GM18519 (cell line): Measurements from ENCODE around the gene ARHGAP28.
"Not testable (repeated sequence)": the region's sequence is repeated elsewhere in the genome, so short reads cannot be mapped to it uniquely, and the experiment has no call there.

ENCODE experiments used
- ATAC-seq: cut with Tn5 transposase; IDR thresholded peaks from one replicate; pipeline ENCODE4 v1.9.1; 2021; ENCODE audit warnings: mild to moderate bottlenecking, moderate library complexity; ENCODE audit not compliant: unreplicated experiment, low FRiP score

ARHGAP28 gene

DNA sequence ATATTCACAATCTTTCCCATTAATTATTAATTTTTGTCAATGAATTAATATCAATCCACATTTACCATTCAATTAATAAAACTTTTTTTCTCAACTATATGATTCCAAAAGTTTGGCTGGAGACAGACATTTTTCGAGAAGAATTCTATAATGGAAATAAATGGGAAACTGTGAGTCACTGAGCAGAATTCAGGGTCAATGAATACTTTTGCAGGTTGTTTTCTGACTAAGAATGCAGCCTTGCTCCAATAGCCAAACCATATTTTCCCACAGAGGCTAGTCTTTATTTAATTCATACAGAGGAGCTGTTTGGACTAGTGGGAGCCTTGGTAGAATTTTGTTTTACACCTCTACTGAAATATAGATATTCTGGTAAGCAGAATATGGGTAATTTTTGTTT lies 82.3 kb downstream of the ARHGAP28 start:
- ATAC-seq, result no peak

DNA sequence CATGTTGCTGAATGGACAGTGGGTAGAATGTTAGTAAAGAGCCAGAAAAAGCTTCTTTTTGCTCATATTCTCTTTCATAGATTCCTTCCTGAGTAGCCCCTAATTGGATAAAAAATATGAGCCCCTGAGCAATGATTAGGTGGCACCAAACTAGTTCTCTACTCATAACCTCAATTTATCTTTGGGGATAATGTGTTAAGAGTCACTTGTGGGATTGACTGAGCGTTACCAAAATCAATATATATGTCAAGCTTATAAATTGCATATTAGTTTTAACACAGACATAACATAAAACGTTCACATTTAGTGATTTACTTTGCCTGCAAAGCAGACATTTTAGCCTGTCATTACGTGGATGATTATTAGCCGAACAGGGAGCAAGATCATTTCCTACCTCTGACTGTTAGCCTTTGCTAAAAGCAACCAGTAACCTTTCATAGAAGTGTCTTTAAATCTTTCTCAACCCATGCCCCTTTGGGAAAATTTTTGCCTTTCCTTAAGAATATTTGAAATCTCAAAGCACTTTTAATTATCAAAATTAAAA lies 85.4 kb downstream of the ARHGAP28 start:
- ATAC-seq, result no peak

DNA sequence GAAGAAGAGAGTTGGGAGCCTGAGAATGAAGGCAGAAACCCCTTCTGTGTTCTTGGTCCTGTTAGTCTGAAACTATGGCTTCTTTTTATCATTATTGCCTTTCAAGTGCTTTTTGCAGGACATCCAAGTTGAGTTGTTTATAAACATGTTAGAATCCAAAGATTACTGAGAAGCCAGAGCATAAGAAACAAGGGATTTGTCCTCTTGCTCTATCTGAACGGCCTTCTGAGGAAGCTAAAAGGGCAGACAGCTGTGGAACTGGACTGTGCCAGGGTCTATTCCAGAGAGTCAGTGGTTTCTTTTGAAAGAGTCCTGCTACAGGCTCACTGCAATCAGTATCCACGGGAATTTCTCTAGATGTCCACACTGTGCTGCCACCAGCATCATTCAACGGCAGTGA lies 86.6 kb downstream of the ARHGAP28 start:
- ATAC-seq, result no peak

DNA sequence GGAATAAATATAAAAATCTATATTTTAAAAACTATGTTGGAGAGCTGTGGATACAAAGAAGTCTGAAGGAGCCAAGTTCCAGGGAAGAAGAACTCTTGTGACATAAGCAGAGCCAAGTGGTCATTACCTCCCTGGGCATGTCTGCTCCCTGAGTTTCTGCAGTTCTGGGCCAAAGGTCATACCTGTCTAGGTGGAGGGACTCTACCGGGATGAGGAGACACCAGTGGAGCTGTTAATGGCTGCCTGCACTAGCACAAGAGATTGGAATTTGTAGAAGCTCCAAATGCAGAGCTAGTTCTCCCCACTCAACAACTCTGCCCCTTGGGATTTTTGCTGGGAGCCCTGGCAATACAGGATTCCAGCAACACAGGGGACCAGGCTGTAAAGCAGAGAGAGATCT lies 89.8 kb downstream of the ARHGAP28 start:
- no peak for ATAC-seq

DNA sequence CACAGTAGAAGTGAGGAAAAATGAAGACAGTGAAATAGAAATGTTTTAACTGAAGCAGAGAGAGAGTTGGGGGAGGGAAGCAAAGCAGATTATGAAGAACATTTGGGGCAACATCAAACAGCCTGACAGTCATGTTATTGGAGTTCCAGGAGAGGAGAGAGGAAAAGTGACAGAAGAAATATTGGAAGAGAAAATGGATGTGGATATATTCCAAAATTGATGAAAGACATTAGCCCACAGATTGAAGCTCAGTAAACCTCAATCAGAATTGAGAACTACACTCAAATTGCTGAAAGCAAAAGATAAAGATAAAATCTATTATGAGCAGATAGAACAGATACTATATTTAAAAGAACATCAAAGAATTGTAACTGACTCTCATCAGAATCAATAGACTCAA lies 90.8 kb downstream of the ARHGAP28 start:
- no peak for ATAC-seq

DNA sequence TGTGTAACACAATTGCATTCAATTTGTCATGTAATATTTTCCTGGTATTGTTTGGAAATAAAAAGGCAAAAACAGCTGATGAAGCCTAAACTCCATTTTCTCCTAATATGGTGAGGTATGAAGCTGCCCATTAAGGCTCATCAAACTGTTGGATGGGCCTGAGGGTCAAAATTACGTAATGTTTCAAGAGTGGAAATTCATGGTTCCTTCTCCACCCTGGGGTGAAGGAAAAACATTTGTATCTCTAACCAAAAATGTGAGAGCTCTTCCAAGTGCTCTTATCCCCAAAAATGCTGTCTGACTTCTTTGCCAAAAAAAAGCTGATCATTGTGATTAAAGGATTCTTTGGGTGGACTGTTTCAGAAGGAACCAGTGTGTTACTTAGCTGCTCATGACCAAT lies 91.8 kb downstream of the ARHGAP28 start:
- ATAC-seq, result no peak

DNA sequence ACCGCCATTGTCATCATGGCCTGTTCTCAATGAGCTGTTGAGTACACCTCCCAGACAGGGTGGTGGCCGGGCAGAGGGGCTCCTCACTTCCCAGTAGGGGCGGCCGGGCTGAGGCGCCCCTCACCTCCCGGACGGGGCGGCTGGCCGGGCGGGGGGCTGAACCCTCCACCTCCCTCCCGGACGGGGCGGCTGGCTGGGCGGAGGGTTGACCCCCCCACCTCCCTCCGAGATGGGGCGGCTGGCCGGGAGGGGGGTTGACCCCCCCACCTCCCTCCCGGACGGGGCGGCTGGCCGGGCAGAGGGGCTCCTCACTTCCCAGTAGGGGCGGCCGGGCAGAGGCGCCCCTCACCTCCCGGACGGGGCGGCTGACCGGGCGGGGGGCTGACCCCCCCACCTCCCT lies 97.6 kb downstream of the ARHGAP28 start:
- not testable (repeated sequence) for ATAC-seq

DNA sequence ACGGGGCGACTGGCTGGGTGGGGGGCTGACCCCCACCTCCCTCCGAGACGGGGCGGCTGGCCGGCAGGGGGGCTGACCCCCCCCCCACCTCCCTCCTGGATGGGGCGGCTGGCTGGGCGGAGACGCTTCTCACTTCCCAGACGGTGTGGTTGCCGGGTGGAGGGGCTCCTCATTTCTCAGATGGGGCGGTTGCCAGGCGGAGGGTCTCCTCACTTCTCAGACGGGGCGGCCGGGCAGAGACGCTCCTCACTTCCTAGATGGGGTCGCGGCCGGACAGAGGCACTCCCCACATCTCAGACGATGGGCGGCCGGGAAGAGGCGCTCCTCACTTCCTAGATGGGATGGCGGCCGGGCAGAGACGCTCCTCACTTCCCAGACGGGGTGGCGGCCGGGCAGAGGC lies 98.0 kb downstream of the ARHGAP28 start:
- ATAC-seq, result not testable (repeated sequence)

DNA sequence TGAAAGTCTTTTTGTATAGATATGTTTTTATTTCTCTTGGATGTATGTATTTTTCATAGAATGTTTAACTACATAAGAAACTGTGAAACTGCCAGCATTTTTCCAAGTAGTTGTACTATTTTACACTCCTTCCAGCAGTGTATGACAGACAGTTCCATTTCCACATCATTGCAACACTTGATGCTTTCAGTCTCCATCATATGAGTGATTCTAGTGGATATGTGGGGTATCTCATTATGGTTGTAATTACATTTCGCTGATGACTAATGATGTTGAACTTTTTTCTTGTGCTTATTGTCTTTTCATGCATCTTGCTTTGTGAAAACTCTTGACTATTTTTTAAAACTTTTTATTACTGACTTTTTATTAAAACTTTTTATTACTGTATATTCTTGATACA lies 101.4 kb downstream of the ARHGAP28 start:
- no peak for ATAC-seq

DNA sequence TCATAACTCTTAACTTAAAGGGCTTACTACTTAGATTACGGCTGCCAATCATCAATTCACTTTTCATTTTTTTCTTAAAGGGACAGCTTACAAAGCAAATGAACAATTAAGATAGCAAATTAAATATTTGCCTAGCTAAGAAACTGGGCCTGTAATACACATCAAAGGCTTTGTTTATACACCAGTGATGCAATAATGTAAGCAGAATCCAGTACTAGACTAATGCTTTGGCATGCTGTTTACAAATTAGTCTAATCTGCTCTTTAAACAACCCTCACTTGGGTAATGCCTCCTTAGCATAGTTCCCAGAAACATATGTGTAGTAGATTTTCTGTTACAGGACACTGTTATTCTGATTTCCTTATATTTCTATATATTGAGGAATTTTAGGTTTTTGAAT lies 105.8 kb downstream of the ARHGAP28 start:
- ATAC-seq, result no peak

DNA sequence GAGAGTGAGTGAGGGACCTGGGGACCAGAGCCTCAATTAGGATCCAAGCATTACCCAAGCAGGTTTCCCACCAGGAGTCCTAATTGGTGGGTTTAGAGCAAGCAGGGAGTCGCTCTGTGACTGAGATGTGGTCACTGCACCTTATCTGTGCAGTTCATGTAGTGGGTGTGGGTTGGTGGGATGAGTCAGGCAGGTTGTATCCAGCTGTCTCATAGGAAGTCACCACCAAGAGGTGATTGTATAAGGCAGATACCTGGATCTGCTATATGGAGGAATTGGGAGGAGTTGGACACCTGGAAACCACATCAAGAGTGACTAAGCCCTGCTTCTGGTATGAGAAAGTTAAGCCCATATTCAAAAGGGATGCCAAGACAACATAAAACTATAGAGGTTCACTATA lies 106.8 kb downstream of the ARHGAP28 start:
- no peak for ATAC-seq

DNA sequence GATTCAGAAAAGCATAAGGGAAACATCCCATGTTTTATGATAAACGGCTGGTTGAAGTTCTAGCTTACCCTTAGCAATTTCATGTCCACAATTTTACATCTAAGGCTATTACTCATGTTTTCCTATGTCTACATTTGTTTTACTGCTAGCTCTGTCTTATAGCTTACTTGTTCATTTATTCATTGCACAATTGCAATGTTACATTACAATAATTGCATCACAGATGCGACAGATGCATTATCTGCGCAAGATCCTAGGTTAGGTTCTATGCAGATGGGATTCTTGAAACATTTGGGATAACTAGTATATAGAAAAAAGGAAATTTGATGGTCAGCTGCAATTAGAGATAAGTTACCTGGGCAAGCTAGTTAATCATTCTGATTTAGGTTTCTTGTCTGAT lies 108.4 kb downstream of the ARHGAP28 start:
- no peak for ATAC-seq

DNA sequence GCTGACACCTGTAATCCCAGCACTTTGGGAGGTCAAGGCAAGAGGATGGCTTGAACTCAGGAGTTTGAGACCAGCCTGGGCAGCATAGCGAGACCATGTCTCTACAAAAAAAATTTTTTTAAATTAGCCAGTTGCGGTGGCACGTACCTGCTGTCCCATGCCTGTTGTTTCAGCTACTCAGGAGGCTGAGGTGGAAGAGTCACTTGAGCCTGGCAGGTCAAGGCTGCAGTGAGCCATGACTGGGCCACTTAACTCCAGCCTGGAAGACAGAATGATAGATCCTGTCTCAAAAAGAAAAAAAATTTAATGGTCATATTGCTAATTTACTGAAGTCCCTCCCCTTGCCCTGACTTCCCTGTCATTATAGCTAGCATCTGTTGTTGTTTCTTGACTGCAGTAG lies 112.6 kb downstream of the ARHGAP28 start:
- no peak for ATAC-seq

DNA sequence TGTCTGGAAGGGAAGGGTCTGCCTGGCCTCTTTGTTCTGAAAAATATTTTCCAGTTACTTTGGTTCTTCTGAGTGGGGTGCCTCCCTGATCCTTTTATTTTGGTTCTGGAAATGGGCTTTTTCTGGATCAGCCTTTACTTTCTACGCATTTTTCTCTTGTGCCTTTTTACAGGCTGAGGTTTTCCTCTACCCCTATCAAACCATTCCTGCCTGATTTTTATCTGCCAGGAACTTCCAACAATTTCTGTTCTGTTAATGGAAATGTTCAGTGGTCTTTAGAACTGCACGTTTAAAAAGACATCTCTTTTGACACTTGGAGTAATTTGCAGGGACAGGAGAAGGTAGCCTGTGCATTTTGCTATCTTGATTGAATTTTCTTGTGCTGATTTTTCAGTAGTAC lies 113.8 kb downstream of the ARHGAP28 start:
- ATAC-seq, result no peak

DNA sequence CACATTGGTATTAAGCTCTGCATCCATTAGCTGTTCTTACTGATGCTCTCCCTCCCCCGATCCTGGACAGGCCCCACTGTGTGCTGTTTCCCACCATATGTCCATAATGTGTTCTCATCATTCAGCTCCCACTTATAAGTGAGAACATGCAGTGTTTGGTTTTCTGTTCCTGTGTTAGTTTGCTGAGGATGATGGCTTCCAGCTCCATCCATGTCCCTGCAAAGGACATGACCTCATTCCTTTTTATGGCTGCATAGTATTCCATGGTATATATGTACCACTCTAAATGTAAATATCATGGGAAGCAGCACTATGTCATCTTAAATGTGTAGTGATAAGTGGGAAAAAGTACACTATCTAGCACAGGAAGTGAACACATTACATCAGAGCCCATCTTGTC lies 116.0 kb downstream of the ARHGAP28 start:
- not testable (repeated sequence) for ATAC-seq

DNA sequence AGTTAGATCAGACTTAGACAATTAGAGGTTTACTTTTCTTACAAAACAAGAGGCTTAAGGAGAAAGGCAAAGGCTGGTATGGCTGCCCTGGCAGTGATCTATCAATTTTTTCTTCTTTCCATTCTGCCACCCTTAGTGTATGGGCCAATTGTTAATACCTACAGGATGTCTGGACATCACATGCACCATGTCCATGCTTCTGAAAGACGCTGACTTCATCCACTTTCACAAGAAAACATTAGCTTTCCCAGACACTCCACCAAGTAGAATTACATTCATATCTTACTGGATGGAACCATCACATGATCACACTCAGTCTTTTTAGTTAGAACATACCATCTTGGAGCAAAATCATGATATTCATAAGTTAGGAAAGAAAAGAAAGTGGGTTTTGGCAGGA lies 120.9 kb downstream of the ARHGAP28 start:
- no peak for ATAC-seq

DNA sequence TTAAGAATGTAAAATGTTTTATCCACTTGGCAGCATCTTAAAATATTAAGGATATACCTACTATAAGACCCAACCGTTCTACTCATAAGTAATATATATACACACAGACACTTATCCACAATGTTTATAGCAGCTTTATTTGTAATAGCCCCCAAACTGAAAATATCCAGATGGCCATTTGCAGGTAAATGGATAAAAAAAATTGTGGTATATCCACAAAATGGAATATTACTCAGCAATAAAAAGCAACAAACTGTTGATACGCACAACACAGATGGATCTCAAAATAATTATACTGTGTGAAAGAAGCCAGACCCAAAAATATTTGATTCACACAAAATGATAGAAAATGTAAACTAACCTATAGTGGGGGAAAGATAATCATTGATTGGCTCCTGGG lies 122.0 kb downstream of the ARHGAP28 start:
- no peak for ATAC-seq

DNA sequence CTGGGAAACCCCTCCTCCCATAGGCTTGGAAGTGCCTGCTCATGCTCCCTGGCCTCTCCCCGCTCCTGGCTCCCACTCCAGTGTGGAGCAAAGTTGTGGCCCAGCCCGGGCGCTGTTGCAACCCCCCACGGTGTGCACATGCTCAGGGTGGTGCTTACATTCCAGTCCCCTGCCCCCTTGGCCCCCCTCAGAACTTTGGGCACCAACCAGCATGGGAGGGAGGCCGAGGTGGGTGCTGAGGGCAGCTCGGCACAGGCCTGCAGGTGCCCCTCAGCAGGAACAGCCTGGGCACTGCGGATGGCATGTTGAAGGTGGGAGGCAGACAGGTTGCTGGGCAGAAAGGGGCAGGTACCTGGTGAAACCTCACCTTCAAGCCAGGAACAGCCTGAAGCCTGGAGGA lies 125.3 kb downstream of the ARHGAP28 start:
- ATAC-seq, result no peak

DNA sequence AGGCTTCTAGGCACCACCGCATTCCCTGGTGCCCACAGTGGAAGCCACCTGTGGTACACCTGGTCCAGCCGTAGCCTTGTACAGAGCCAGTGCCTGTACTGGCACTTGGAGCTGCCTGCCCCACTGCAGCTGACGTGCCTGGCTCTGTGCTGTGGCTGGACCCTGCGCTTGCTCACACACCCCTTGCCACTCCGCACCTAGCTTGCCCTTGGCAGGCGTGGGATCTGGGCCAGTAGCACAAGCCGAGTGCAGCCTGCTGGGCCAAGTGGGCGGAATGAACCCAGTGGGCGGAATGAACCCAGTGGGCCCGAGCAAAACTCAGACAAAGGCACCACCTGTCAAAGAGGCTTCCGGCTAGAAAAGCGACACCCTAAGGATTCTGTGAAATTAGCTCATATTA lies 126.3 kb downstream of the ARHGAP28 start:
- no peak for ATAC-seq

DNA sequence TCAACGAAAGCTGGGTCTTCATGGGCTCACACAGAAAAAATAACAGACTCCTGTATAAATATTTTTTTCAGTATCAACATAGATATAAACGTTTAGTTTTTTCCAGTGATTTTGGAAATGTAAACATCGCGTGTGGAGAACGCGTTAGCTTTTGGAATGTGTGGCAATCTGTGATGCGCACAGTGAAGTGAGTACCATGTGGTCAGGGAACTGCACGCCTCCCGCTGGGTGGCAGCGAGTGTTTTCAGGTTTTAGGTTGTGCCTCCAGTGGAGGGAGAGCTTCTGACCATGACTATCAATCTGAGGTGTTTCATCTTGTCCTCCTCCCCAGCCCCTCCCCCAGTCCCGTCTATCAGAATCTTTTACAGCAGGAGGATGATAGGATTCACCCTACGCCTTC lies 127.8 kb downstream of the ARHGAP28 start:
- ATAC-seq, result no peak

DNA sequence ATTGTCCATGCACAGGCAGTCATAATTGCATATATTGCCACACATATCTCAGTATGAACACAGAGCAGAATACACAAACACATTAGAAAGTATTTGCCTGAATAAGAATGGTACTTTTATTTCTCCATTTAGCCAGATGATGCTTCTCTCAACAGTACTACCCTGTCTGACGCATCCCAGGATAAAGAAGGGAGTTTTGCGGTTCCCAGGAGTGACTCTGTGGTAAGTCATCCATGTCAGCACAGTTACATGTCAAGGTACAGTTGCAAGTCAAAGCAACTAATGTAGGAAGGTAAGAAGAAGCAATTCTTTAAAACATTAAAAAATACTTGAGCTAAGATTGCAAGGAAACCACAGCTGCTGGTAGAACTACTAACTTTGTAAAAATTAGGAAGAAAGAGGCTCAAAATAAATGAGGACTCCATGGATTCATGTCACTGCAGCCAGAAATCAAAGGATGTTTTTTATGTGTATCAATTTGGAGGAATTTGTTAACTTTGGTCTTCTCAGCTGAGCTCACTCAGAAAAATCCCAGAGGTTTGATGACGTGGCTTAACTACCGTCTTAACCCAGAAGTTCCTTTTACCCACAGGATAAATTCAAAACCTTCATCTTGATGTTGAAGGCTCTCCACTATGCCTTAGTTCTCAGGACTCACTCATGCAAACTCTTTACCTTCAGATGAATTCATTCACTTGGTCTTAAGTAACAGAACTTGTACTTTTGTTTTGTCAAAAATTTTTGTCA lies 130.3 kb downstream of the ARHGAP28 start:
- no peak for ATAC-seq

DNA sequence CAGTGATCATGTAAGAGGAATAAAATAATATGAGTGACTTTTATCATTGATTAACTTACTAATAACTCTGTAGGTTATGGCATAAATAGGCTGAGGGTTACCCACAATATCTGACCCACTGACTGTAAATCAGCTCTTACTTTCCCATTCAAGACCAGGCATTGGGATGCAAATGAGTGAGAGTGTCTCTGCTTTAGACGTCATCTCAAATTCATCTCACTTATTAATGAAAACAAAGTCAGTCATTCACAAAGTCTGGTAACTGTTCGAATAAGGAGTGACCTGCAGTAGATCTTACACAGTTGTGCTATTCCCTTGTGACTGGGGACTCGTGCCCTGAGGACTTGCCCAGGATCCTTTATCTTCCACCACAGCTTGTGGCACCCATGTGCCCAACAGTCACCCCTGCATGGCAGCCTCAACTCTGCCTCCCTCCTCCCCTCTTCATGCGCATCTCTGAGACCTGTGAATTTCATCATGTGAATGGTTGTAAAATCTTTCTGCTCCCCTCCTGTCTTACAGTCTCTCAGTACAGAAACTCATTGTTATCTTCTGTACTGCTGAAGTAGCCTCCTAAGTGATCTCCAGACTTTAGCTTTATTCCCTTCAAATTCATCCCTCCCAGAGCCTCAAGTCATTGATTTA lies 131.4 kb downstream of the ARHGAP28 start:
- ATAC-seq, result no peak
